T1000 (cell line): Measurements from ENCODE around the gene KCNMA1.
A peak's percentile ranks its signal among the peaks of the same experiment; 100 is the strongest.
"Not testable (repeated sequence)": the region's sequence is repeated elsewhere in the genome, so short reads cannot be mapped to it uniquely, and the experiment has no call there.

Experiments
- DNase-seq: peaks from one replicate; lab custom pipeline; 2025; ENCODE audit warnings: mixed read lengths; lab: John Stamatoyannopoulos, UW

Gene KCNMA1

DNA sequence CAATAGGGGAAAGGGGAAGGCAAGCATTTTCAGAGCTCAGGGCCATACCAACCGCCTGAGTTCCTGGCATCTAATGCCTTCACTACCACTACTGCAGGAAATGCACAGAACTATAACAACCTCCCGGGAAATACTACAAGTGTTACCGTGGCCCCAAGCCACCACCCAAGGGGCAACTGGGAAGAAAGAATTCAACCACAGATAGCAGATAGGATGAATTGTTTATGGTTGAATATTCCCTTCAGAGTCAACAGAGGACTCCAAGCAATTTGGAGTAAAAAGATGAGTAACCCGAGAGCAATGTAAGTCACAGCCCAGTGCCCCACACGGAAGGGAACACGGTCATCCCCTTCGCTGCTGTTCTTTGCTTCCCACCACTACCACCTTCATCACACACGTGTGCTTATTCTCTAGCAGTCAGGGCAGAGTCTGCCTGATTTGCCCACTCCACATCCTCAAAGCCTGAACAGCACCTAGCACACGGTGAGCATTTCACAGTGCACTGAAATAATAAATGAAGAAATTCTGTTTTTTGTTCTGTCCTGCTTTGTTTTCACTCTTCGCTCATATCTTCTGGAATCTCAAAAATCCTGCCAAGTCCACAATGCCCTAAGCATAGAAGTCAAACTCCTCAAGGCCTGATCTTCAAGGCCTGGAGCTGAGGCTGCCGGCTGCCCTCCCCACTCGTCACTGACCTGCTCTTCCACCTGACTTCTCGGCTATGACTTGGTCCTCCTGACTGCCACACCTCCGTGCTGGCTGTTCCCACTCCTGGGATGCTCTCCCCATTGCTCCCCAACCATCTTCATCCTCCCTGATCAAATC is 221.1 kb downstream of the KCNMA1 start:
- peak; percentile 79 for DNase-seq

DNA sequence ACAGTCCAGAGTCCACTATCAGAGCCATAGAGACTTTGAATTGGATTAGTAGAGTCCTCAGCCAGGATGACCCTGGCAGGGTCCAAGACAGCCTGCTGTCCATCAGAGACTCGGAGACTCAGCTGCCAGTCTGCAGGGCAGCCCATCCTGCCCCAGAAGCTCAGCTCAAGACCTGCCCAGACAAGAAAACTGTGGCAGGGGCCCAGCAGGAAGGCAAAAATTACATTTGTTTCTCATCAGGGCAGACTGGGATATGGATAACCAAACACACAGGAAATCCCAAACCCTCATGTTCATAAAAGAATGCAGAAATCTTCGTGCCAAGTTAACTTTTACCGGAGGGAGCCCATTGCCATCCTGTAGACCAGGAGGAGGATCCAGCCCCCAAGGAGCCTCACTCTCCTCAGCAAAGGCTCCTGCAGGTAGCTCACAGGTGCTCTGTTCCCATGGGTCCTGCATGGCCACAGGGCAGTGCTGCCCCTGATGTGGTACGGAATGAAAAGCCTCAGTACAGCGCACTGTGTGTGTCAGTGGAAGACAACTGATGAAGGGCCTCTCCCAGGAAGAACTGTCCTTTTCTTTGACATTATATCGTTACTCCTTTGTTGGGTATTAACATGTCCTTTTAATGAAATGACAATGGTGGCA is 222.2 kb downstream of the KCNMA1 start:
- DNase-seq = no peak

DNA sequence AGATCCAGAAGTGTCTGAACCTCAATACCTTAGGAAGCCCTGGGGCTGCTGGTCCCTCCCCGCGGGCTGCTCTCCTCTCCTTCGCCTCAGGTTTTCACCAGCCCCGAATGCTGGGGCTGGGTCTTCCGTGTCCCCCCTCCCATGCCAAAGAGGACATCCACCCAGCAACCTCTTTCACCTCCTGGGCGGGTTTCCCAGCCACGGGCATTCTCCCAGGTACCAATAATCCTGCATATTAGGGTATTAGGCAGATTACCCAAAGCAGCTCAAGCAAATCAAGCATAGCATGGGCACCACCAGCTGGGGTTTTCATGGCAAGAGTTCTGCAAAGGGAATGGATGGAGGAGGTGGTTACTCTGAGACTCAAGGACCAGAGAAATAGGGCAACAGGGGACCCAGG is 224.4 kb downstream of the KCNMA1 start:
- DNase-seq = no peak

DNA sequence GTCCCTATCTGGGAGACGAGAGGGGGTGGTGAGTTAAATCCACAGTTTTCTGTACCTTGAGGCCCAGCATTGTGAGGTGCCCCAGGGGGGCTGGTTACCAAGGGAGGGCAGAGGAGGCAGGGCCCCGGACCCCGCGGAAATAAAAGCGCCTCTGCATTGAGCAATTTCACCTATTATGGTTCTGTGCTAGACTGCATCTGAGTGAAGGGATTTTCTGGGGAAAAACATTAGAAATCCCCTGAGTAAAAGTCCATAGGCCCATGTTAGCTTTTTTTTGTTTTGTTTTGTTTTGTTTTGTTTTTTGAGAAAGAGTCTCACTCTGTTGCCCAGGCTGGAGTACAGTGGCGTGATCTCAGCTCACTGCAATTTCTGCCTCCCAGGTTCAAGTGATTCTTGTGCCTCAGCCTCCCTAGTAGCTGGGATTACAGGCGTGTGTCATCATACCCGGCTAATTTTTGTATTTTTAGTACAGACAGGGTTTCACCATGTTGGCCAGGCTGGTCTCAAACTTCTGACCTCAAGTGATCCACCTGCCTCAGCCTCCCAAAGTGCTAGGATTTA is 225.0 kb downstream of the KCNMA1 start:
- not testable (repeated sequence) for DNase-seq

DNA sequence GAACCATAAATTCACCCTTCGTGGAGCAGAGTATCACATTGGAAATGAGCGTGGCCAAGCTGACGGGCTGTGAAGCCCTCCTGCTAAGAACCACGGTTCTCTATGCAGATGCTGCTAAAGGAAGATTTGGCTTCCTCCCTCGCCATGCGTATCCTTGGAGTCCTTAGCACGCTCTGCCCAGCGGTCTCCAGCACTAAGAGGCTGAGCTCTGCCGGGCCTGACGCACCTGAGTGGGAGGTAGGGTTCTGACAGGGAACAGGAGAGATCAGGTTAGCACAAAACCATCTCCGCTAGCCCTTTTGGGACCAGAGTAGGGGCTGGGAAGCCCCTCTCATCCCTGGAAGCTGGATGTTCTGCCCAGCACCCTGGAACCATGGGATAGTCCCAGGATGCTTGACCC is 225.8 kb downstream of the KCNMA1 start:
- no peak for DNase-seq

DNA sequence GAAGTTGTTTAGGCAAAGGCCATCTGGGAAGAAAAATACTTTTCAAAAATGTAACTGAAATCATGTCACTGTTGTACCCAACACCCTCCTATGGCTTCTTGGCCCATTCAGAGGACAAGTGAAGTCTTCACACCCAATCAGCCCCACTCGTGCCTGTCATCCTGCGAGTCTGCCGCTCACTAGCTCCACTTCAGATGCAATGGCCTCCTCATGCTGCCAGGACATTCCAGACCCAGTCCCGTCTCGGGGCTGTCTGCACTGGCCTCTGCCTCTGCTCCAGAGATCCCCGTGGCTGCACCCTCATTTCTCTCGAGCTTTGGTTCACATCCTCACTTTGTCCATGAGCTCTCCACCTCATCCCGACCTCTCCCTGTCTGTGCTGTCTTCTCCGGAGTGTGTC is 227.1 kb downstream of the KCNMA1 start:
- DNase-seq = no peak

DNA sequence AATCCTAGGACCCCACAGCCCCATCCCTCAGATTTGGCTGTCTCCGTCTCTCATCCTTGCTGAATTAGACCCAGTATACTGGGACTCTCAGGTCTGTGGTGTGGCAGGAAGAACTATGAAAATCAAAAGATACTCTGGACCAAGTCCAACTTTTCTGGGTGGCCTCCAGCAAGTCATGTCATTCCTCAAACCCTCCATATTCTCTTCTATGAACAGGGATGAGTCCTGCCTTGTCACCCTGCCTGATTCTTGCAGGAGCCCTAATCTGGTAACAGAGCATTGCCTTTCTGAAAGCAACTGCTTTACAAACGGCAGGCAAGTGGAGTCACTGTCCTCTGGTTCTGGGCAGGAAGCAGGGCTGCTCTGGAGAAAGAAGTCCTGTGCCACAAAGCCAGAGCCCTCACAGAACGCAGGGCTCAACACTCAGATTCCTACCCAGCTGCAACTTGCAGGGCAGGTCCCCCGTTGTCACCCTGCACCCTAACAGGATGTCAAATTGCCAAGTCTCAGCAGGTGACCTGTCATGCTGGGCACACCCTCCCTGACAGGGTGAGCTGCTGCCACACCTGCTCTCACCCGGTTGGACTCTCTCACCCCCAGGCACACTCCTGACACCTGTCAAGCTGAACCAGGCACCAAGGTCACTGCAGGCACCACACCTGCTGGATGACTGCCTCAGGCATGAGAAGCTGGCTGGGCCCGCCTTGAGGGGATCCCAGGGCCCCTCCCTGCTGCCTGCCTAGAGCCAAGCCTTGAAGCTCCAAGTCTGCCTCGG is 227.7 kb downstream of the KCNMA1 start:
- no peak for DNase-seq

DNA sequence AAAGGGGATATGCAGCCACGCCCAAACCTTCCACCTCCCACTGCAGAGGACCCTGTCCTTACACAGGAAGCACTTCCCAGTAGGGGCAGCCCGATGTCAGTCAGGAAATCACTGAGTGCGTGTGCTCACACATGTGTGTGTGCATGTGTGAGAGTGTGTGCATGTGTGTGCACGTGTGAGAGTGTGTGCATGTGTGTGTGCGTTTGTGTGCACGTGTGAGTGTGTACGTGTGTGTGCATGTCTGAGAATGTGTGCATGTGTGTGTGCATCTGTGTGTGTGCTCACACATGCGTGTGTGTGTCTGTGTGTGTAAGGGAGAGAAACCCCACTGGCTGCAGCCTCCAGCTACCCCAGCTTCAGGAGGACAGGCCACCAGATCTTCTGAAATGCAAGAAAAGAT is 229.3 kb downstream of the KCNMA1 start:
- no peak for DNase-seq

DNA sequence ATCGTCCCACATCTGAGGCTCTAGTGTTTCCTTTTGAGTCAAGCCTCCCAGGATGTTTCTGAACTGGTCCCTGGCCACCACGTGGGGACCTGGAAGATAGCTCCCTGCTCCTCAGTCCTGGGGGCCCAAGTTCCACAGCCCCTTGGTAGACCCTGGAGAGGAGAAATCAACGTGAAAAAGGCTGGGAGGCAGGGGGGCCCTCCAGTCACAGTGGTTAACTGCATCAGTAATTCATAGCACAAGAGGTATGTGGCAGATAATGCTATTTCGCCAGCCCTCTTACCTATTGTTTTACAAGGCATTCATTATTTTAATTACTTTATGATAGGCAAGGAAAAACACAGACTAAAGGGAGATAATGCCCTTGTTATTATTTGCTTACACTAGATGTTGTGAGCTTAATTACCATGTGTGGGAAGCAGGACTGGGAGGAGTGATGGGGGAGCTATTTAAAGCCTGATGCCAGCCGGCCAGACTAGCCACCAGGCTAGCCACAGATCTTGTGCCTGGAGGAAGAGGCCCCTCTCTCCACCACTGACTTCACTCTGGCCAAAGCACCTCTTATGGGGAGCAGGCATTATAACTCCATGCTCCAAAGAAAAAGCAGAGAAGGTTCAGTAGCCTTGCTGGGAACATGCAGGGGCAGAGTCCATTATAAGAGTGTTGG is 230.7 kb downstream of the KCNMA1 start:
- no peak for DNase-seq

DNA sequence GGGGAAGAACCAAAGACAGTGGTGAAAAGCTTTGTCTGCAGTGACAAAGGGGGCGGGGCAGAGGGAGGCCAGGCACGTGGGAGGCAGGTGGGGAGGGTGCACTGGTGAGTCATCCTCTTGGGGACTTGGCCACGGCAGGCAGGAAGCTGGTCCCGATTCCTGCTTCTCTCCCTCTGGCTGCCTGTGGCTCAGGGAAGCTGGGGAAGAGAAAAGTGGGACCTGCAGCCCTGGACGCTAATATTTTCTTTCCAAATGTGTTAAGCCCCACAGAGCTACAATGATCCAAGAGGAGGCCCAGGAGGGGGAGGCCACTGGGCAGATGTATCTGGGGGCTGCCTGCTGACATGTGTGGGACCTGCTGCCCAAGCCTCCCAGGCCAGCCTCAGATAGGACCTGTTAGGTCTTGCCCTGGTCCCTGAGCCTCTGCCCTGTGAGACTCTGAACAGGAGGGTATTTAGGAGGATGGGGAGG is 231.8 kb downstream of the KCNMA1 start:
- DNase-seq = peak; percentile 51

DNA sequence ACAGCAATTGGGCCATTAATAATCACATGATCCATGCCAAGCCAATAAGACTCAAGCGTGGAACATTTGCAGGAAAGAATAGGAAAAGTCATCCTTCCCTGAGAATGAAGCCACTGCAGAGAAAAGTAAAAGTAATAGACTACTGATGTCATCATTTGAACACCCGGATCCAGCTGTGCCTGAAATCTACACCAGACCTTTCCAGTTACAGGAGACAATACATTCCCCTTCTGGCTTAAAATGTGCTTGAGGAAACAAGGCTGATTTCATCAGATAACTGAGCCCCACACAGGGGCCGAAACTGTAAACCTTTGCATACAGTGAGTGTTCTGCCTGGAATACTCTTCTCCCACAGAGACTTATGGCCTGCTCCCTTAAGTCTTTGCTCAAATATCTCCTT is 232.8 kb downstream of the KCNMA1 start:
- no peak for DNase-seq

DNA sequence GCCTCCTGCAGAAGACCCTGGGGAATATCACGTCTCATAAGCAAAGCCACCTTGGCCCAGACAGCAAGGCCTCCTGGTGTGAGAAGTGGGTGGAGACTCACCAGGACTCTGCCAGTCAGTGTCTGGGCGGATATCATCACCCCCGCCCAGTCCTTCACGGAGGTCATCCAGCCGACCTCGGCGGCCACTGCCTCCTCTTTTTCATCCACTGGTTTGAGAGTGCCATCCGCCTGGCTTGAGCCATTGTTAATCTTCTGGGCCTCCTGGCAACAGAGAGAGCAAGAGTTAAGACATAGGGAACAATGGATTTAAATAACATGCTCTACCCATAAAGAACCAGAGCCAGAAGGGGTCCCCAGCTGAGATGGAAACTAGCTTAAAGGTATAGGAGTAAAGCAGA is 233.8 kb downstream of the KCNMA1 start:
- DNase-seq = no peak

DNA sequence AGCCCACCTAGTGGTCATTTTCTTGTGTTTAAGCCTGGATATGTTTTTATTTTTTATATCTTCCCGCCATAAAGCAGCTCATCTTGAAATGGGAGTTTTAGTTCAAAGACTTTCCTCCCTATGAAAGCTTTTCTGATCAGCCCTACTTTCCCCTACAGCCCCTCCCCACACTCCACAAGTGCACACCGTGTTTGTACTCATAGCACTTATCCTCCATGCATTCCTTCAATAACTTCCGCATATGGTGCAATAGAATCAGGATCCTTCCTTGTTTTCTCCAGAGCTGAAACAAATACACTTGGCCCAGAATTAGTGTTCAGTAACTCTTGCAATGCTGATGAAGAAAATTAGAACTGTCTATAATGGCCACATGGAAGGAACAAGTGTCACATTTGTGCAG is 235.9 kb downstream of the KCNMA1 start:
- no peak for DNase-seq

DNA sequence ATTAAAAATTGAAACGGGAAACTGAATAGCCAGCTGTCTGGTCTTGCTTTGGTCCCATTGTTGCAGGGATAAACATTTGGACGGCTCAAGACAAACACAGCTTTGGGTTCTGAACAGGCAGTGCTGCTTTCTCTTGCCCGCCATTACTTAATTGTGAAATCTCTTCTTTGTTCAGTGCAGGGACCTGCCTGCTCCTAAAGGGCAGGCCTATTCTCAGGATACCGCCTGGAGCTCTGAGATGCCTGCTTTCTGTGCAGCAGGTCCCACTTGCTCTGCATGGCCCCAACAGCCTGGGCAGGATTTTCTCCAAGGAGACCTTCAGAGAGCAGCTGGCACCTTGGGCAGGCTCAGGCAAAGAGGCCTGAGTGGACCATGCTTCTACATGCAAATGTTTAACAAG is 237.6 kb downstream of the KCNMA1 start:
- no peak for DNase-seq

DNA sequence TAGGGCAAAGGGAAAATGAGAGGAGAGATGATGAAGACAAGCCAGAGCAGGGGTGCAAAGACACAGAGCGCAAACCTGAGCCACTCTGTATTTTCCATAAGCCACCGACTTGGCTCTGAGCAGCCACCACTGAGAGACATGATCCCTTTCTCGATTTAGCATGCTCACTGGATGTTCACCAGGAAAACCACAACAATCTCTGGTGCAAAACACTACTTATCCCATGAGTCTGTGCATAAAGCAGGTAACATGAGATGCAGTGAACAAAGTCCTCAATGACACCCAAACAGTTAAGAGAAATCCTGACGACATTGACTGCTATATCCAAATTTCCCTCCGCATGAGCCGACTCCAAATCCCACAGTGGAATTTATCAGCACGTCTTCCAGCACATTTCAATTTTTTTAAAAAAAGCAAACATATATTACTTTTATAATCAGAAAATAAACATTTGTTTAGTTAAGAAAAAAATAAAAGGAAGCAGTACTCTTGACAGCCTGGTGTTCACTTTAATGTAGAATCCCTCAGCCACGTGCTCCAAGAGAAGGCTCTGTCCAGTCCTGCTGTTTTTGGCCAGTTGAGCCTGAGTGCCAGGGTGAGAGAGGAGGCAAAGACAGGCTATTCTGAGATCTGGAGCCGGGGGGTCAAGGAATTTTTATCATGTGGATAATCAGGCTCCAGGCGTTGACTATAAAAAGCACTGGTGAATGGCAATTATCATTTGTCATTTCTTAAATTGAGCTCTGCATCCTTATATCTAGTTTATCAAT is 238.4 kb downstream of the KCNMA1 start:
- DNase-seq = no peak

DNA sequence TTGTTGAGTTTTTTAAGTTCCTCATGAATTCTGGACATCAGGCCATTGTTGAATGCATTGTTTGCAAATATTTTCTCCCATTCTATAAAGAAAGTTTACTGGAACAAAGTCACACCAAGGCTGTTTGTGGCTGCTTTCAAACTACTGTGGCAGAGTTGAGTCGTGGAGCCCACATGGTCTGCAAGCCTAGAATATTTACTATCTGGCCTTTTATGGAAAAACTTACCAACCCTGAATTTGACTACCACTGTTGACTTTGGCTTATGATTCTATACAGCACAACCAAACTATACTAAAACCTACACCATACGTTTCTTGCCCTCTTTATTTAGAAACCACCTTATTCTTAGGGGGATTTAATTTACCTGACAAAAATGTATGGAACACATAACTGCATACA is 239.1 kb downstream of the KCNMA1 start:
- DNase-seq = no peak

DNA sequence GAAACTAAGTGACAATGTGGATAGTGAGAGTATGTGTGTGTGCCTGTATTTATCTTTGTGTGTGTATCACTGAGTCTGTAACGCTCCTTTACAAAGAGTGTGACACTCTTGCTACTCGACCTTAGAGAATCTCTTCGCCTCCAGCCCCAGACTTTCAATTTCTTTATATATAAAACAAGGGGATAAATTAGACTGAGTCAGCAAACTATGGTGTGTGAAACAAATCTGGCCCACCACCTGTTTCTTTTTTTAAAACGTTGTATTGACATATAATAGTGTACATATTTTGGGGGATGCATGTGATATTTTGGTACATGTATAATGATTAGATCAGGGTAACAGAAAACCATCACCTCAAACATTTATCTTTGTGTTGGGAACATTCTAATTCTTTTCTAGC is 240.5 kb downstream of the KCNMA1 start:
- no peak for DNase-seq

DNA sequence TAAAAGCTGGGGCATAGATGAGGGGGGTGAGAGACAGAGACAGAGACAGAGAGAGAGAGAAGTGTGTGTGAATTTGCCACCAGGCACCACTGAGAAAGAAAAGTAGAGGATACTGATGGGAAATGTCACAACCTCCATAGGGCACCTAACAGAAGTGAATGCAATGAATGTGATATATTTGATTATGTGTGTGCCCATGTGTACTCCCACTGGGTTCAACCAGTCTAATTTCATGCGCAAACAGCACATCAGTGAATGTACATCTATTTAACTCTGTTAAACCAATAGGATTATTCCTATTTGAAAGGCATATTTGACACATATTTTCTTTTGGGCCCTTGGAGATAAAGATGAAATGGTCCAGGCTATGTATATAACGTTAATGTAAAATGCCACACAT is 241.3 kb downstream of the KCNMA1 start:
- DNase-seq = no peak

DNA sequence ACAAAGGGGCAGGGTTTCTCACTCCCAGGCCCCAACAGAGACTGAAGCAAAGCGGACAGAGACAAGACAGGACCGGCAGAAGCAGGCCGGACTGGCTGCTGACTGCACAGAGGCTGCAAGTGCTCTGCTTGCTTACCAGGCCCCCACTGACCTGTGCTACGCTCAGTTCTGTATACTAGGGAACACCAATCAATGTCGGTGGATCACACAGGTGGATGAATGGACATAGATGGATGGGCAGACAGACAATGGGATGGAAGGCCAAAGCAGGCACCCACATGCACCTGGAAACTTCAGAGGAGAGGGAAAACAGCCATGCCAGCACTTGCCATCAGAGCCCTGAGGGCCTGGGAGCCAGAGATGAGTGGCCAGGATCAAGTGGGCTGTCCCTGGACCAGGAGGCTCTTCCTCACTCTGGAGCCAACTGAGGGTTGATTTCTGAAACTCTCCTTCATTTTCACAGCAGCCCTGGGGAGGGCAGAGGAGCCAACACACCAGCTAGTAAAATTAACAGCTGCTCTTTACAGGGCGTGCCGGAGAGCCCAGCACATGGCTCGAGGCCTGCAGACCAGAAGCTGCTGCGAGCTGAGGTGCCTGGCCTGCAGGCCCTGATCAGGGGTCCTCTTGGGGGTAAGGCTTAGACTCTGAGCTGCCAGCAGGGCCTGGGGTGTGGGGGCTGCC is 243.6 kb downstream of the KCNMA1 start:
- no peak for DNase-seq

DNA sequence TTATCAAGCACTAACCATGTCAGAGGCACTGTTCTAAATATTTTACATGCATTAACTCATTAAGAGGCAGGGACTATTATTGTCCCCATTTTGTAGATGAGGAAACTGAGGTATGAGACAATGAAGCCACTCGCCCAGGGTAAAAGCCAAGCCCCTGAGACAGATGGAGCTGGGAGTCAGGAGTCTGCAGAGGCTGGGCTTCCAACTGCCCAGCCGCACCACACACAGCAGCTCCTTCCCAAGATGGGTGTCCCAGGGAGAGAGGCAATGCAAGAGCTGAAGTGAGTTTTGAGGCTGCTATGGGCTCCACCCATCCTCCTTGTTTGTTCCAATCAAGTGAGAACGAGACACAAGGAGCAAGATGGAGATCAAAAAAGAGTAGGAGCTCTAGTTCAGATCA is 244.2 kb downstream of the KCNMA1 start:
- no peak for DNase-seq

DNA sequence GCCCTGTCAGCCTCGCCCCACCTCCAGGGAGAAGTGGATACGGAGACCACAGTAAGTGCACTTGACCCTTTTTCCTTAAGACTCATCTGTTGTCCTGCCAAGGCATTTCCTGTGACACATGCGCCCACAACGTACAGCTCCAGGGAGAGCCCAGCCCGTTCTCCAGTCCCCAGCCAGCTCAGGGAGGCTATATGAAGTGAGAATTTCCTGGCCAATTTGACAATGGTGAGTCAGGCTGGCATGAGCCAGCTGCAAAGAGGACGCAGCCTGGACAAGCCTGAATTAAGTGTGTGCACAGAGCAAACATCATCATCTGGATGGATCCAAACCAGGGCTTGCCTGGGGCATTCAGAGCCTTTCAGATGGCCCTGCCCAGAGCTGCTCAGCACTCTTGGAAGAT is 244.8 kb downstream of the KCNMA1 start:
- peak; percentile 92 for DNase-seq
